Stomach (tissue), 9 donors: ENCODE measurements around the gene NRG2. TPM values are rescaled to one million over a fixed set of nuclear protein-coding genes. Genes with fewer than 3 reads are reported as not detected.

Experiments
- DNase-seq, 2 donors: peaks; one replicate each; pipeline versions ENCODE4 v3.0.0 to v3.0.0-alpha.2; 2013 to 2019
- H3K27ac ChIP-seq, 5 donors: fragments of 200-600 bp in 4 of 5; sonication (generic) in 4 of 5; one replicate each; pipeline ENCODE4 v1.5.1; 2013 to 2019; ENCODE audit warnings: mild to moderate bottlenecking in 1 of 5, moderate library complexity in 1 of 5
- H3K27me3 ChIP-seq, 3 donors: fragments of 200-600 bp; sonication (generic); one replicate each; pipeline ENCODE4 v1.5.1; 2017 to 2019; ENCODE audit warnings: mixed run types in 1 of 3
- H3K36me3 ChIP-seq, 4 donors: fragments of 200-600 bp; sonication (generic); 1 replicate in 3 of 4; 2 replicates in 1 of 4; pipeline ENCODE4 v1.5.1; 2016 to 2019
- H3K4me1 ChIP-seq, 4 donors: fragments of 200-600 bp; sonication (generic); one replicate each; pipeline ENCODE4 v1.5.1; 2016 to 2019
- H3K4me3 ChIP-seq, 4 donors: fragments of 200-600 bp; sonication (generic) in 3 of 4; one replicate each; pipeline ENCODE4 v1.5.1; 2016 to 2019; ENCODE audit warnings: mild to moderate bottlenecking in 1 of 4
- H3K9me3 ChIP-seq, 4 donors: fragments of 200-600 bp; sonication (generic); one replicate each; pipeline ENCODE4 v1.5.1; 2016 to 2019
- CTCF ChIP-seq, 7 experiments: fragments of 450-650 bp in 4 of 7; fragments of 200-600 bp in 3 of 7; sonication (generic) in 3 of 7; IDR thresholded peaks; one replicate each; pipeline ENCODE4 v1.5.1; 2016 to 2019; ENCODE audit warnings: antibody characterized with exemption in 7 of 7, control low read depth in 2 of 7, mild to moderate bottlenecking in 1 of 7
- EP300 ChIP-seq: sonication (generic); formaldehyde crosslinking; IDR thresholded peaks from one replicate; pipeline ENCODE4 v1.6.1; 2017; ENCODE audit warnings: antibody characterized with exemption
- POLR2A ChIP-seq, 4 donors: fragments of 450-650 bp; IDR thresholded peaks; one replicate each; pipeline ENCODE4 v1.6.1; 2016; ENCODE audit warnings: antibody characterized with exemption in 4 of 4, control low read depth in 2 of 4, mild to moderate bottlenecking in 1 of 4, moderate library complexity in 1 of 4
- POLR2AphosphoS5 ChIP-seq, 3 donors: sonication (generic); formaldehyde crosslinking; IDR thresholded peaks; one replicate each; pipeline ENCODE4 v1.6.1; 2016; ENCODE audit warnings: antibody characterized with exemption in 3 of 3
- WGBS, 5 donors: extraction: QIAGEN DNeasy Blood & Tissue Kit in 3 of 5; methylation state at CpG; one replicate each; pipeline versions ENCODE4 v1.1.5 to v1.1.7; 2013 to 2018; 5-methylcytosine and 5-hydroxymethylcytosine counted together
- intact Hi-C: fragments of 100-400 bp; cut with DNase I; formaldehyde crosslinking; loops from one replicate; pipeline ENCODE4 v1.15.1; 2023; ENCODE audit warnings: low total_unique reads
- polyA plus RNA-seq, 3 donors: library from polyadenylated mRNA; stranded (reverse); fragments of 200-250 nt; gene quantifications; one replicate each; pipeline ENCODE4 v1.2.3, GENCODE V29; 2013
- total RNA-seq, 5 donors: library from RNA; depleted of rRNA; stranded (reverse); fragments of >200 nt; gene quantifications; one replicate each; pipeline versions ENCODE4 v1.1.0 to v1.2.3, GENCODE V29; 2014 to 2016
- donor health status: healthy with polysubstance abuse.
- donor health status: Bipolar disorder and iron deficiency.
- donor health status: healthy.

The NRG2 gene
- total and polyA plus RNA-seq, 8 donors, result 0.25 to 22.2 (median 1.2) TPM; not detected in 1

GRCh38 chr5:139854029-139854605 is 189.0 kb downstream of the NRG2 start:
- TF ChIP-seq POLR2A (IDR thresholded peaks at IDR 0.05) (no peak), CTCF (IDR thresholded peaks at IDR 0.05) (no peak), POLR2AphosphoS5 (IDR thresholded peaks at IDR 0.05) (no peak), EP300 (no peak)
- Histone ChIP-seq H3K4me1 (peaks cover 0 to under 1% (median 0%) of the 10 kb centered on the region in 4 donors), H3K27ac (no peak overlapping the region), H3K9me3 (no peaks in the 10 kb centered on the region), H3K4me3 (no peak overlapping the region), H3K36me3 (peaks cover 0 to 19% (median 0%) of the 10 kb centered on the region in 4 donors), H3K27me3 (peaks cover 0 to 2% (median 0%) of the 10 kb centered on the region in 3 donors)
- intact Hi-C loops, result no loop called here
- WGBS, 5 donors, result 93 to 98% (median 97%) methylated on average over 7 of the region's 7 CpGs
- DNase-seq, result no peak

DNA sequence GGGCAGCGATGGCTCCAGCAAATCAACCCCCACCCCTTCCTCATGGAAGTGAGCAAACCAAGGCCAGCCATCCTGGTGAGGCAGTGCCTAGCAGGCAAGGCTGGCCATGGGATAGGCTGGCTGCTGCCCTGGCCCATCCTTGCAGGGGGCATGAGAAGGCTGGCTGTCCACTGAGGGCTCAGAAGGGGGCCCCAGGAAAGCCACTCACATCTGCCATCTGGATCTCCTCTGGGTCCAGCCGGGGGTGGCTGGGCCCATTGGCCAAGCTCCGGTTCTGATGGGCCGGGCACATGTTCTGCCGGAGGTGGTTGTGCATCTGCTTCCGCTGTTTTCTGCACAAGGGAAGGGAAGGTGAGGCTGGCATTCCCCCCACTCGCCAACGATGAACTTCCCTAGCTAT is 190.4 kb downstream of the NRG2 start:
- Histone ChIP-seq H3K4me3 (no peak overlapping the region), H3K4me1 (peaks cover 1 to 12% (median 9%) of the 10 kb centered on the region in 4 donors), H3K9me3 (no peaks in the 10 kb centered on the region), H3K27ac (no peak overlapping the region), H3K36me3 (peaks cover 0 to 19% (median 0%) of the 10 kb centered on the region in 4 donors), H3K27me3 (peaks cover 0 to 11% (median 0%) of the 10 kb centered on the region in 3 donors)
- DNase-seq, result no peak
- TF ChIP-seq POLR2A (IDR thresholded peaks at IDR 0.05) (no peak), POLR2AphosphoS5 (IDR thresholded peaks at IDR 0.05) (no peak), CTCF (IDR thresholded peaks at IDR 0.05) (no peak), EP300 (no peak)
- intact Hi-C loops, result no loop called here
- 90 to 97% (median 93%) methylated on average over 6 to 8 of the region's 8 CpGs for WGBS, 5 donors

GRCh38 chr5:139851558-139851957 is 191.5 kb downstream of the NRG2 start:
- intact Hi-C loops, result no loop called here
- peaks cover 9 to 21% (median 15%) of the 10 kb centered on the region in 4 donors for H3K4me1 ChIP-seq
- H3K36me3 ChIP-seq, result peaks cover 0 to 19% (median 0%) of the 10 kb centered on the region in 4 donors
- H3K27me3 ChIP-seq, result peaks cover 0 to 19% (median 4%) of the 10 kb centered on the region in 3 donors
- H3K4me3 ChIP-seq, result no peak overlapping the region
- TF ChIP-seq CTCF (IDR thresholded peaks at IDR 0.05), result no peak
- no peaks in the 10 kb centered on the region for H3K9me3 ChIP-seq
- no peak overlapping the region for H3K27ac ChIP-seq
- WGBS, 5 donors, result 91 to 94% (median 92%) methylated on average over 12 to 19 of the region's 19 CpGs
- DNase-seq, result no peak

DNA sequence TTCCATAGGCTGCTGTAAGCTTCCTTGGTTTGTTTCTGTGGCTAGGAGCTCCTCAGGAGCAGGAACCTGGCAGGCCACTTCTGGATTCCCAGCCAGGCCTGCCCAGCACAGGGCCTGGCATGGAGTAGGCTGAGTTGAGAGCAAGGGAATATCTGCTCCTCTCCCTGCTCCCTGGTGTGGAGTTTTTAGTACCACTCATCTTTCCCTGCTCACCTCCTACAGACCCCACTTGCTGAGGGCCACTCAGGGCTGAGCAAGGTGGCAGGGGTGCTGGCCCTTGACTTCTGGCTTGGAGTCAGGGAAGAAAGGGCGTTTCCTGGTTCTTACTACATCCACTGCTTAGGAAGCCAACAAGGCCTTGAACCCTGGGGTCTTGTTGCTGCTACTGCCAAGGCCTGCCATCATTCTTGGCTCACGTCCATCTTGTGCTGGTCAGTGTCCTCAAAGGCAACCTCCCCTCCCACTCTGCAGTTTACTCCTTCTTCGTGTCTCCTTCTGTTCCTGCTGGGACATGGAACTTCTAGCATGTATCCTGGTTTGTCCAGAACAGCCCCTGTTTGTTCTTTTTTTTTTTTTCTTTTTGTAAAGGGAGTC is 192.6 kb downstream of the NRG2 start:
- Histone ChIP-seq H3K9me3 (no peaks in the 10 kb centered on the region), H3K27ac (peak overlapping the region in 1 of 5 donors; percentile 29), H3K36me3 (peaks cover 0 to 19% (median 0%) of the 10 kb centered on the region in 4 donors), H3K27me3 (peaks cover 0 to 28% (median 4%) of the 10 kb centered on the region in 3 donors), H3K4me1 (peaks cover 9 to 21% (median 15%) of the 10 kb centered on the region in 4 donors), H3K4me3 (no peak overlapping the region)
- TF ChIP-seq CTCF (IDR thresholded peaks at IDR 0.05) (no peak), POLR2A (IDR thresholded peaks at IDR 0.05) (no peak), EP300 (no peak), POLR2AphosphoS5 (IDR thresholded peaks at IDR 0.05) (no peak)
- 80 to 91% (median 87%) methylated on average over 3 of the region's 3 CpGs for WGBS, 5 donors
- DNase-seq, result no peak
- intact Hi-C loops, result no loop called here
